ENCODE data around the gene FBXL4.

DNA sequence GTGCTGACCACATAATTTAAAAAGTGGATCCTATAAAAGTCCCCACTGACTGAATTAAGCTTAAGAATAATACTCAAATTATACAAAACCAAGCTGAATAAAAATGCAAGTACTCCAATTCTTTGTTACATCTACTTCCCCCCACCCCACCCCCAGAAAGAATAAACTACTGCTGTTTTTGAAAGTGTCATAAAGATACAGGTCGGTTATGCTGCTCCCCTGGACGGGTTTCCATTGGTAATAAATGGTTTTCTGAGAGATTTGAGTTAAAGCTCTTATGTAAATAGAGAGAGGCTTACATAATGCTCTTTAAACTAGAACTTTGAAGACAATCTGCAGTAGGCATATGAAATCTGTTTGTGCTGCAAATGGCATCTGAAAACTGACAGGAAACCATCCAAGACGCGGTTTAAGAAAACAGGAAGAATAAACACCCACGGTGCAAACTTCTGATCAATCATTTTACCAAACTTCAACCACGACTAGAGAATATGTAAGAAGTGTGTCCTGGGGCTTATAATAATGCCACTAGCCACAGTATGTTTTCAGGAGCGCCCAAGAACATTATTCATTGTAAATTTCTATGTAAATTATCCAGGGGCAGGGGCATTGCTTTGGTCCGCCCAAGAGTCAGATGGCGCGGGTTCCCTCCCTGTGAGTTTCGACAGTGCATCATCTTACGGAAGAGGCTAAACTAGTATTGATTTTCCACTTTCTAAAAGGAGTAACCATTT is 124.2 kb downstream of the FBXL4 start:
- TF ChIP-seq, protein P1, sequence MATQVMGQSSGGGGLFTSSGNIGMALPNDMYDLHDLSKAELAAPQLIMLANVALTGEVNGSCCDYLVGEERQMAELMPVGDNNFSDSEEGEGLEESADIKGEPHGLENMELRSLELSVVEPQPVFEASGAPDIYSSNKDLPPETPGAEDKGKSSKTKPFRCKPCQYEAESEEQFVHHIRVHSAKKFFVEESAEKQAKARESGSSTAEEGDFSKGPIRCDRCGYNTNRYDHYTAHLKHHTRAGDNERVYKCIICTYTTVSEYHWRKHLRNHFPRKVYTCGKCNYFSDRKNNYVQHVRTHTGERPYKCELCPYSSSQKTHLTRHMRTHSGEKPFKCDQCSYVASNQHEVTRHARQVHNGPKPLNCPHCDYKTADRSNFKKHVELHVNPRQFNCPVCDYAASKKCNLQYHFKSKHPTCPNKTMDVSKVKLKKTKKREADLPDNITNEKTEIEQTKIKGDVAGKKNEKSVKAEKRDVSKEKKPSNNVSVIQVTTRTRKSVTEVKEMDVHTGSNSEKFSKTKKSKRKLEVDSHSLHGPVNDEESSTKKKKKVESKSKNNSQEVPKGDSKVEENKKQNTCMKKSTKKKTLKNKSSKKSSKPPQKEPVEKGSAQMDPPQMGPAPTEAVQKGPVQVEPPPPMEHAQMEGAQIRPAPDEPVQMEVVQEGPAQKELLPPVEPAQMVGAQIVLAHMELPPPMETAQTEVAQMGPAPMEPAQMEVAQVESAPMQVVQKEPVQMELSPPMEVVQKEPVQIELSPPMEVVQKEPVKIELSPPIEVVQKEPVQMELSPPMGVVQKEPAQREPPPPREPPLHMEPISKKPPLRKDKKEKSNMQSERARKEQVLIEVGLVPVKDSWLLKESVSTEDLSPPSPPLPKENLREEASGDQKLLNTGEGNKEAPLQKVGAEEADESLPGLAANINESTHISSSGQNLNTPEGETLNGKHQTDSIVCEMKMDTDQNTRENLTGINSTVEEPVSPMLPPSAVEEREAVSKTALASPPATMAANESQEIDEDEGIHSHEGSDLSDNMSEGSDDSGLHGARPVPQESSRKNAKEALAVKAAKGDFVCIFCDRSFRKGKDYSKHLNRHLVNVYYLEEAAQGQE (IDR thresholded peaks at IDR 0.05; ENCODE audit: insufficient read depth in 1 of 2, low read depth in 2 of 2, low read length in 2 of 2): no peak
- no peak for TF ChIP-seq TAF1 (IDR thresholded peaks at IDR 0.05; ENCODE audit: borderline replicate concordance, insufficient read depth, low read length)

Measured in PFSK-1 (cell line).